ENCODE data around the gene FREM2.

GRCh38 chr13:38658906-38659305, 28.0 kb upstream of the FREM2 start:
- TF ChIP-seq CHD1 (IDR thresholded peaks at IDR 0.05; ENCODE audit: low read depth, low read length) (no peak), MXI1 (IDR thresholded peaks at IDR 0.05; ENCODE audit: borderline replicate concordance, low read depth, low read length) (no peak), BHLHE40 (IDR thresholded peaks at IDR 0.05; ENCODE audit: low read depth, low read length) (no peak), POLR2A (IDR thresholded peaks at IDR 0.05; ENCODE audit: low read depth, low read length) (no peak), RFX5 (IDR thresholded peaks at IDR 0.05; ENCODE audit: low read depth, low read length) (no peak), RAD21 (IDR thresholded peaks at IDR 0.05; ENCODE audit: low read length) (no peak), MAZ (IDR thresholded peaks at IDR 0.05; ENCODE audit: borderline replicate concordance, low read depth, low read length) (no peak), MAFK (IDR thresholded peaks at IDR 0.05; ENCODE audit: low read depth, low read length) (no peak), FOS (IDR thresholded peaks at IDR 0.05; ENCODE audit: low read depth, low read length) (no peak)
- TF ChIP-seq, protein P1, sequence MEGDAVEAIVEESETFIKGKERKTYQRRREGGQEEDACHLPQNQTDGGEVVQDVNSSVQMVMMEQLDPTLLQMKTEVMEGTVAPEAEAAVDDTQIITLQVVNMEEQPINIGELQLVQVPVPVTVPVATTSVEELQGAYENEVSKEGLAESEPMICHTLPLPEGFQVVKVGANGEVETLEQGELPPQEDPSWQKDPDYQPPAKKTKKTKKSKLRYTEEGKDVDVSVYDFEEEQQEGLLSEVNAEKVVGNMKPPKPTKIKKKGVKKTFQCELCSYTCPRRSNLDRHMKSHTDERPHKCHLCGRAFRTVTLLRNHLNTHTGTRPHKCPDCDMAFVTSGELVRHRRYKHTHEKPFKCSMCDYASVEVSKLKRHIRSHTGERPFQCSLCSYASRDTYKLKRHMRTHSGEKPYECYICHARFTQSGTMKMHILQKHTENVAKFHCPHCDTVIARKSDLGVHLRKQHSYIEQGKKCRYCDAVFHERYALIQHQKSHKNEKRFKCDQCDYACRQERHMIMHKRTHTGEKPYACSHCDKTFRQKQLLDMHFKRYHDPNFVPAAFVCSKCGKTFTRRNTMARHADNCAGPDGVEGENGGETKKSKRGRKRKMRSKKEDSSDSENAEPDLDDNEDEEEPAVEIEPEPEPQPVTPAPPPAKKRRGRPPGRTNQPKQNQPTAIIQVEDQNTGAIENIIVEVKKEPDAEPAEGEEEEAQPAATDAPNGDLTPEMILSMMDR (conservative IDR thresholded peaks at IDR 0.05; ENCODE audit: low read depth, low read length) = no peak

All from IMR-90 (cell line).